Progenitor cell of endocrine pancreas (in vitro differentiated cells): ENCODE results near the gene GZMB. TPM values are rescaled to one million over a fixed set of nuclear protein-coding genes. Genes with fewer than 3 reads are reported as not detected.

Source experiments
- DNase-seq: peaks from one replicate; pipeline ENCODE4 v3.0.0; 2021; ENCODE audit warnings: low spot score; ENCODE audit not compliant: unreplicated experiment
- H3K27ac Mint-ChIP-seq: 2 replicates; pipeline ENCODE4 v1.8.0; 2021; ENCODE audit warnings: mild to moderate bottlenecking, moderate library complexity, mixed read lengths
- H3K27me3 Mint-ChIP-seq: 2 replicates; pipeline ENCODE4 v1.8.0; 2021; ENCODE audit warnings: mixed read lengths
- H3K36me3 Mint-ChIP-seq: 2 replicates; pipeline ENCODE4 v1.8.0; 2022; ENCODE audit warnings: mixed read lengths; ENCODE audit not compliant: insufficient read depth
- H3K4me1 Mint-ChIP-seq: 2 replicates; pipeline ENCODE4 v1.8.0; 2021; ENCODE audit warnings: low read depth, mixed read lengths
- H3K4me3 Mint-ChIP-seq: 2 replicates; pipeline ENCODE4 v1.8.0; 2021; ENCODE audit warnings: low read depth, mild to moderate bottlenecking, moderate library complexity, mixed read lengths
- H3K9me3 Mint-ChIP-seq: 2 replicates; pipeline ENCODE4 v1.8.0; 2021; ENCODE audit warnings: low read depth, mixed read lengths
- total RNA-seq: library from RNA; stranded (reverse); gene quantifications from 2 replicates; pipeline ENCODE4 v1.2.1, GENCODE V29; 2021
- TF ChIP-seq, protein P1 (sequence below): fragments of 200-600 bp; sonication (generic); IDR thresholded peaks from one replicate; pipeline ENCODE4 v1.5.0; 2021; ENCODE audit warnings: antibody characterized with exemption, mild to moderate bottlenecking; ENCODE audit not compliant: unreplicated experiment

Gene GZMB
- total RNA-seq, 1 donor from 2014 or later, result not detected

DNA sequence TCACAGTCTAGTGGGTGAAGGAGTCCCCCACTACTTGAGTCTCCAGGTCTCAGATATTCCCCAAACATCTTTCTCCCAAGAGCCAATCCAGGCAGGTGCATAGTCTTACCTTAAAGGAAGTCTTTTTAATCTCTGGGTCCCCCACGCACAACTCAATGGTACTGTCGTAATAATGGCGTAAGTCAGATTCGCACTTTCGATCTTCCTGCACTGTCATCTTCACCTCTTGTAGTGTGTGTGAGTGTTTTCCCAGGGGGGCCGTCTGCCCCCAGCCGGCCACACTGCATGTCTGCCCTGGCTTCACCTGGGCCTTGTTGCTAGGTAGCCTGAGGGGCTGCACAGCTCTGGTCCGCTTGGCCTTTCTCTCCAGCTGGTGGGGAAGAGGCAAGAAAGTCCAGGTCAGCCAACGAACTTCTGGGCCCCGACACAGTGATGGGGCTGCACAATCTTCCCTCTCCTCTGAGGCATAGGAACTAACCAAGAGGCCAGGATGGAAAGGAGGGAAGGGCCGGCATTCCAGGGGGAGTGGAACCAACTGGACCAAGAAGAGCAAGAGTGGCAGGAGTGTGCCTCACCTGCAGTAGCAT is 2.1 kb downstream of the GZMB start:
- TF ChIP-seq, protein P1, sequence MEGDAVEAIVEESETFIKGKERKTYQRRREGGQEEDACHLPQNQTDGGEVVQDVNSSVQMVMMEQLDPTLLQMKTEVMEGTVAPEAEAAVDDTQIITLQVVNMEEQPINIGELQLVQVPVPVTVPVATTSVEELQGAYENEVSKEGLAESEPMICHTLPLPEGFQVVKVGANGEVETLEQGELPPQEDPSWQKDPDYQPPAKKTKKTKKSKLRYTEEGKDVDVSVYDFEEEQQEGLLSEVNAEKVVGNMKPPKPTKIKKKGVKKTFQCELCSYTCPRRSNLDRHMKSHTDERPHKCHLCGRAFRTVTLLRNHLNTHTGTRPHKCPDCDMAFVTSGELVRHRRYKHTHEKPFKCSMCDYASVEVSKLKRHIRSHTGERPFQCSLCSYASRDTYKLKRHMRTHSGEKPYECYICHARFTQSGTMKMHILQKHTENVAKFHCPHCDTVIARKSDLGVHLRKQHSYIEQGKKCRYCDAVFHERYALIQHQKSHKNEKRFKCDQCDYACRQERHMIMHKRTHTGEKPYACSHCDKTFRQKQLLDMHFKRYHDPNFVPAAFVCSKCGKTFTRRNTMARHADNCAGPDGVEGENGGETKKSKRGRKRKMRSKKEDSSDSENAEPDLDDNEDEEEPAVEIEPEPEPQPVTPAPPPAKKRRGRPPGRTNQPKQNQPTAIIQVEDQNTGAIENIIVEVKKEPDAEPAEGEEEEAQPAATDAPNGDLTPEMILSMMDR, result no peak
- H3K27ac Mint-ChIP-seq, result no peak overlapping the region
- peaks cover 17% of the 10 kb centered on the region for H3K9me3 Mint-ChIP-seq
- no peak for DNase-seq
- no peaks in the 10 kb centered on the region for H3K27me3 Mint-ChIP-seq
- no peak overlapping the region for H3K4me3 Mint-ChIP-seq
- no peaks in the 10 kb centered on the region for H3K4me1 Mint-ChIP-seq
- no peaks in the 10 kb centered on the region for H3K36me3 Mint-ChIP-seq

DNA sequence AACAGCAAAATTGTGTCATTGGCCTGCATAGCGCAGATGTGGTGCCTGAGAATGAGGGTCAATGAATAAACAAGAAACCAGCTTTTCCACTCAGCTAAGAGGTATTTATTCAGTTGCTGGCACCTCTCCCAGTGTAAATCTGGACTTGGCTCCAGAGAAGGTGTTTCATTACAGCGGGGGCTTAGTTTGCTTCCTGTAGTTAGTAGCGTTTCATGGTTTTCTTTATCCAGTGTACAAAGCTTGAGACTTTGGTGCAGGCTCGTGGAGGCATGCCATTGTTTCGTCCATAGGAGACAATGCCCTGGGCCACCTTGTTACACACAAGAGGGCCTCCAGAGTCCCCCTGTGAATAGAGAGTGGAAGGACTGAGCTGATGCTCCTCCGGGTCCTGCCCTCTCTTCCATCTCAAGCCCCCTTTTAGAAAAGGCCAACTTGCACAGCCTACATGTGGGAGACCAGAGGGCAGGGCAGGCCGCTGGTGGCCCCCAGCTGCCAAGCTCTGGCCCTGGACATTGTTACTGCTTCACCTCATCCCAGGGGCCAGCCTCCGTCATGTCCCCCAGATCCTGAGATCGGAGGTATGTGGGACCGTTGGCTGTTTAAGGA is 3.0 kb downstream of the GZMB start:
- no peaks in the 10 kb centered on the region for H3K27me3 Mint-ChIP-seq
- H3K4me1 Mint-ChIP-seq, result no peaks in the 10 kb centered on the region
- no peak overlapping the region for H3K4me3 Mint-ChIP-seq
- TF ChIP-seq, protein P1, result no peak
- no peaks in the 10 kb centered on the region for H3K36me3 Mint-ChIP-seq
- H3K27ac Mint-ChIP-seq, result no peak overlapping the region
- H3K9me3 Mint-ChIP-seq, result peaks cover 16% of the 10 kb centered on the region
- no peak for DNase-seq

DNA sequence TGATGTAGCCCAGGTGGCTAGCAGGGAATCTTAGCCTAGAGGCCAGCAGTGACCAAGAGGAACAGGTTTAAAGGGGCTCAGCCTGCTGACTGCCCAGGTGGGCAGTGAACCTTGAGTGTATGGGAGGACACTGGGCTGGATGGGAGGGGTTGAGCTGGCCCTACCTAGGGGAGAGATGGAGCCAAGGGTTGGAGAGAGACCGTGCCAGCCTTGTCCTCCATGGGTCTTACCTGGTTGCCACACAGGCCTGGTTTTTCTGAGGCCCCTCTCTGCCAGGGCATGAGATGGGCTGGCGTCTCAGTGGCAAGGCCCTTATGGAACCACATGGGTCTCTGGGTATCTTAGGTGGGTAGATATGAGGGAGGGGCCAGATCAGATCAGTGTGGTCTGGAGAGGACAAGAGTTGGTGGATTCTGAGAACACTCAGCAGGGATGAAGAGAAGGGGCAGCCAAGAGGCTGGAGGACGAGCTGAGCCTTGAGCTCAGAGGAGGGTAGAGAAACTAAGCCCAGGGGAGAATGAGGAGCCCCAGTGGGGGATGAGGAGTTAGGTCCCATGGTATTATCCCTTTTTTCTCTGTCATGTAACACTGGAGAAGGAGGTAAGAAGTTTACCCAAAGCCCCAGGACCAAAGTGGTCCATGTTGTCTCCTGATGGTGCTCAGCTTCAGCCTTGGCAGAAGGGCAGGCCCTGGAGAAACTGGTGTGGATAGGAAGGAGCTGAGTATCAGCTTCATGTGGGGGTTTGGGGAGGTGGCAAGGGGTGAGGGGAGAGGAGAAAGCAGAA is 3.7 kb downstream of the GZMB start:
- Mint-ChIP-seq H3K27ac (no peak overlapping the region), H3K27me3 (no peaks in the 10 kb centered on the region), H3K9me3 (peaks cover 19% of the 10 kb centered on the region), H3K4me1 (no peaks in the 10 kb centered on the region), H3K4me3 (no peak overlapping the region), H3K36me3 (no peaks in the 10 kb centered on the region)
- no peak for DNase-seq
- TF ChIP-seq, protein P1, result no peak

DNA sequence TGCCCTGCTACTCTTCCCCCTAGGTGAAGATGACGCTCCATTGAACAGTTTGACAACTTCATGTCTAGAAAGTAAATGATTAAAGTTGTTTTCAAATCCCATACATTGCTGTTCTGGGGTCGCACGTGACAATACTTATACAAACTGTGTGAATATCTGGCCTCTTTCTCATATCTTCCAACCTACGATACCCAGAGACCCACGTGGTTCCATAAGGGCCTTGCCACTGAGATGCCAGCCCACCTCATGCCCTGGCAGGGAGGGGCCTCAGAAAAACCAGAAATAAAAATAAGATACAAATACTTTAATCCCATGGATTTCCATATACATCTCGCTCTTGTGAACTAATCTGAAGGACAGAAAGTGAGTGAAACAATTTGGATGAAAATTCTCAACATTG is 4.5 kb downstream of the GZMB start:
- no peak for DNase-seq
- H3K27ac Mint-ChIP-seq, result no peak overlapping the region
- peaks cover 19% of the 10 kb centered on the region for H3K9me3 Mint-ChIP-seq

DNA sequence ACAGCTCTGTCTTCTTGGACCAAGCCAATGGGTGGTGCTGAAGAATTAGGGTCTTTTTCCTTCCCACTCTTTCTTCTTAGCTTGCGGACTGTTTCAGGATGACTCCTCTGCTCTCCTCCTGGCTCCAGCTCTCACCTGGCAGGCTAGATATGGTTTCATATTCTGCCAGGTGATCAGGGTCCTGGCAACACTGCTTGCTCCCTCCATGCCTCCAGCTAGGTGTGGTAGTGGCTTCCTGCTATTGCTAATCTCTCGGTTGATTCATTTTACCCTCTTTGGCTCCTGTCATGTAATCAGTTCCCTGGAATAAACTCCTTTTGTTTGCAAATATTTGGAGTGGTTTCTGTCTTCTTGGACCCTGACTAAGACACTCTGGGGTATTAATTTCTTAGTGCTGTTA is 20.2 kb downstream of the GZMB start:
- no peaks in the 10 kb centered on the region for H3K27me3 Mint-ChIP-seq
- DNase-seq, result no peak
- TF ChIP-seq, protein P1, result no peak
- no peak overlapping the region for H3K4me3 Mint-ChIP-seq
- H3K9me3 Mint-ChIP-seq, result peaks cover 23% of the 10 kb centered on the region
- no peak overlapping the region for H3K27ac Mint-ChIP-seq
- H3K36me3 Mint-ChIP-seq, result no peaks in the 10 kb centered on the region
- no peaks in the 10 kb centered on the region for H3K4me1 Mint-ChIP-seq

More for the DNA sequence above, 4.5 kb downstream of the GZMB start:
- H3K36me3 Mint-ChIP-seq, result no peaks in the 10 kb centered on the region
- no peaks in the 10 kb centered on the region for H3K4me1 Mint-ChIP-seq
- H3K27me3 Mint-ChIP-seq, result no peaks in the 10 kb centered on the region
- H3K4me3 Mint-ChIP-seq, result no peak overlapping the region
- TF ChIP-seq, protein P1, result no peak
